Activated effector memory CD4-positive, alpha-beta T cell treated with Interleukin-2 at 50 U/mL for 16 hours (primary cell): ENCODE data around the gene CTAGE1.

ENCODE experiments used
- DNase-seq: peaks from one replicate; pipeline ENCODE4 v3.0.0-alpha.2; 2020

CTAGE1 gene

DNA sequence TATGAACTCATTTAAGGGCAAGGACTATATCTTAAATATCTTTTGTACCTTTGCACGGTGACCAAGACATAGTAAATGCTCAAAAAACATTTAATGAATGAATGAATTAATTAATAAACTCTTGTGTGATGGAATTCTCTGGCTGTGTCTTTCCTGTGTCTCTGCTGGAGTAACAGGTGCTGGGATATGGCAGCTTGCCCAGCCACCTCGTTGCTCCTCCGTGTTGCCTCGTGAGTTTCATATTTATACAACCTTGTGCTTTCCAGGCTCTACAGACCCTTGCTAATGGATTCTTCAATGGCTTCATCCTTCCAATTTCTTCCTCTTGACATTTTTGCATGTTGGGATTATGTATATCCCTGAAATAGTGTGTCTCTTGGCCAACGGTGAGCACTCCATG is 30.4 kb downstream of the CTAGE1 start:
- no peak for DNase-seq

DNA sequence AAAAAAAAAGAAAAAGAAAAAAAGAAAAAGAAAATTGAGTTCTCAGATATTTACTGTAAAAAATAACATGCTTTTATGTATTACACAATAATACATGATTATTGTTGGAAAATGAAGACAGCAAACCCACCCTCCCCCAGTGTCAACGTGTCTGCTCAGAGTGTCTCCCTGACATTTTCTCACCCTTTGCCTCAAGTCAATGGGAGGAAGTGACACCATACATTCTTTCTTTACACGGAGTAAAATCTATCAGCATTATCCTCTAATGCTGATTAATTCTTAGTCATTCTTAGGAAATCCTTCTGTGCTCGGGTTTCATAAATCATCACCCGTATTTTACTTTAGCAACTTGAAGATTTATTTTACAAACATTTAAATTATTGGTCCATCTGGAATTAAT is 32.0 kb downstream of the CTAGE1 start:
- no peak for DNase-seq

DNA sequence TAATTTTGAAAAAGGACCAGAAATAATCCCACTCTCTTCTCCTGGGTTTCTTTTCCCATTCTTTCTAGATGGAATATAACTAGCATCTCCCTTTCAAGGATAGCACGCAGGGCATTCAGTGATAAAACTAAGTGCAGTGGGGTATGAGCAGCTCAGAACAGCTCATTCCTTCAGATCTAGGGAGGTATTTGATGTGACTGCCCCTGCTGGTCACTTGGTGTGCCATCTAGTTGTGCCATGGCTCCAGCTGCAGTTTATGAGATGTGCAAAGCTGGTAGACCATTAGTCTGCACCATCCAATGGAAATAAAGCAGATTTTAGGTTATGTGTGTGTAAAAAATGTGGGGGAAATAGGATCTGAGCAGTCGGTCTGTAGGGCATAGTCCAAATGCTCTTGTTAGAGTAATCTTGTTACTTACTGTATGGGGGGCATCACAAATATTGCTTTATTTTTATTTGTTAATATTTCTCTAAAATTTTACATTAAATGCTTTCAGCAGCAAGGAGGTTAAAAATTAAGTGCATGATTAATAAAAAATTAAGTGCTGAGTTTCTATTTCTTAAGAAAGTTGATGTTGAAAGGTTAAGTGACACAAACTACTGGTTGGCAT is 38.9 kb downstream of the CTAGE1 start:
- DNase-seq = no peak

DNA sequence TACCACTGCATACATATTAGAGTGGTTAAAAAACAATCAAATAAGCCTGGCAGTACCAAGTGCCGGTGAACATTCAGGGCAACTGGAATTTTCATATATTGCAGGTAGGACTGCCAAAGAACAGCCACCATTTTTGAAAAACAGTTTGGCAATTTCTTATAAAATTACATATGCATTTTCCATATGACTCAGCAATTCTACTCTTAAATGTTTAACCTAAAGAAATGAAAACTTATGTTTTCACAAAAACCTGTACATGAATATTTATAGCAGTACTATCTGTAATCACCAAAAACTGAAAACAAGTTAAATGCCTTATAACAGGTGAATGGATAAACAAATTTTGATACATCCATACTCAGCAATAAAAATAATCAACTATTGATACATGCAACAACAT is 39.9 kb downstream of the CTAGE1 start:
- DNase-seq = no peak

DNA sequence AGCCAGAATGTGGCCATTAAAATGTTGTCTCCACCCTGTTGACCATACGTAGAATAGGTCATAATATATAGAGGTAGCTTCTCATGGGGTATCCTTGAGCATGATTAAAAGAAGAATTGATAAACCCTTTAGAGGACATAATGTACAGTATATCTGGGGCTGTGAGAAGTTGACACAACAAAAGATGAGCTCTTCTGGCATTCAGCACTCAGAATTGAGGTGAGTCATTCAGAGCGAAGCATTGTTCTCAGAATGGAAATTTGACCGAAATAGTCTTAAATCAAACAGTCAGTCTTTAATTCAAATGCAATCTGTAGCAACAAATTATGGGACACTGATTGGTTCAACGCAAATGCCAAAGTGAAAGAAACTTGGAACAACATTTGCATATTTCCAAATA is 47.3 kb downstream of the CTAGE1 start:
- DNase-seq = no peak

DNA sequence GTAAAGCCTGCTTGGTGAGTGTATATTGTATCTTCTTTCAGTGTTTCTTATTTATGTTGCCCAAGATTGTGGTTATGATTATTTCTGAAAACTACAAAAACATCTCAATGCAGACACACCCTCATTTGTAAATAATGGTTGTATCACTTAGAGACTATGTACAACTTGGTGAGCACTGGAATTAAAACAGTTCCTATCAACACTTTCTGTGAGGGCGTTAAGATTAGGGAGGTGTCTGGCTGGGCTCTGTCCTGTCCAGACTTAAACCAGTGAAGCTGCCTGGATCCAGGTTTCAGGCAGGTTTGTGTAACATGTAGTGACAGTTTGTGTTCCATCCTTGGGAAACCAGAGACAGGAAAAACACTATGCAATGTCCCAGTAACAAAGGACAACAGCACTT is 49.7 kb downstream of the CTAGE1 start:
- DNase-seq = no peak

DNA sequence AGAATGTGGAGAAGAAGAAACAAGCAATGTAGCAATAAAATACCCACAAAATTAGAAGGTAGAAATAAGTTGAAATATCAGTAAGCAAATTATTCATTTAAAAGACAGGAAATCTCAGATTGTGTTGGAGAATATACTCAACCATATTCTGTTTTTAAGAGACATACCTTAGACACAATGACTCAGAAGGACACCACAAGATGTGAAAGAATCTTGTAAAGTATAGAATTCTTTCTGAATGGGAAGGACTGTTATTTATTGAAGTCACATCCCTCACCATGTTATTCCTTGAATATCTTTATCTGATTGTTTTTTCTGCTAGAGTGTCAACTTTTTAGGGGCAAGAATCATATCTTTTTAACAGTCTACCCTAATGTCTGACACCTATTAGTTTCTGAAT is 50.4 kb downstream of the CTAGE1 start:
- no peak for DNase-seq

DNA sequence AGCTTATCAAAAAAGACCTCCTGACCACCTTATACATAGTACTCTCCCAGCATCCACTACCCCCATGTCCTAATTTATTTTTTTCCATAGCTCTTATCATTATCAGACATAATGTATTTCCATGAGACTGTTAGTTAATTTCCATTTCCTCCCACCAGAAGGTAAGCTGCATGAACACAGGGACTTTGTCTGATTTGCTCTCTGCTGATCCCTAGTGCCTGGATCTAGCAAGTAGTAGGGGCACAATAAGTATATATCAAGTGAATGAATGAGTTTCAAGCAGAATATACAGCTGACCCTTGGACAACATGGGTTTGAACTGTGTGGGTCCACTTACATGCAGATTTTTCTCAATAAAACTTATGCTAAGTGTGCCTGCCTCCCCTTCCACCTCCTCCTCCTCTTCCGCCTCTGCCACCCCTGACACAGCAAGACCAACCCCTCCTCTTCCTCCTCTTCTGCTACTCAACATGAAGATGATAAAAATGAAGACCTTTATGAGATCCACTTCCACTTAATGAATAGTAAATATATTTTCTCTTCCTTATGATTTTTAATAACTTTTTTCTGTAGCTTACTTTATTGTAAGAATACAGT is 53.8 kb downstream of the CTAGE1 start:
- DNase-seq = no peak
